HG02973 (cell line): ENCODE measurements around the gene HESX1.

Source experiments
- ATAC-seq: cut with Tn5 transposase; IDR thresholded peaks from one replicate; pipeline ENCODE4 v1.9.1; 2021; ENCODE audit warnings: moderate library complexity; ENCODE audit not compliant: unreplicated experiment

The HESX1 gene

DNA sequence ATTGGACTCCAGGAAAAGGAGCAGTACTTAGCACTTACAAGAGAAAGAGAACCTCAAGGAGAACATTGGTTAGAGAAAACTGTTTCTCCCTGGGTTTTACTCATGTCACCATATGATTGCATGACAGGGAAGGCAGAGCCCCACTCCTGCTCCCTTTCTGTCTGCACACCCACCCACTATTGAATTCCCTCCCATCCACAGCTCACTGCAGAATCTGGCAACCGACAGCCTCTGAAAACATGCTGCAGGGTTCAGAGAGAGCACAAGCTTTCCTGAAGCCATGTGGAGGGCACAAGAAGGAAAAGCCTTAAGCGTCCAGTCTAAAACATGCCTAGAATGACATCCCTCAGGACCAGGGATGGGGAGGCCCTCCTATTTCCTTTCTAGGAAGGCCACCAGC, 31.6 kb downstream of the HESX1 start:
- no peak for ATAC-seq

GRCh38 chr3:57166660-57167059, 33.1 kb downstream of the HESX1 start:
- ATAC-seq = no peak

GRCh38 chr3:57165641-57166040, 34.1 kb downstream of the HESX1 start:
- no peak for ATAC-seq

- no peak for ATAC-seq
These were observed 34.9 kb downstream of the HESX1 start, which contains the start of gene IL17RD for GRCh38 chr3:57164657-57165573. Gene IL17RD (minus strand): TSS chr3:57165353. CDS start chr3:57165286, 67 bp downstream.

GRCh38 chr3:57164217-57164656, 35.5 kb downstream of the HESX1 start:
- ATAC-seq = no peak

DNA sequence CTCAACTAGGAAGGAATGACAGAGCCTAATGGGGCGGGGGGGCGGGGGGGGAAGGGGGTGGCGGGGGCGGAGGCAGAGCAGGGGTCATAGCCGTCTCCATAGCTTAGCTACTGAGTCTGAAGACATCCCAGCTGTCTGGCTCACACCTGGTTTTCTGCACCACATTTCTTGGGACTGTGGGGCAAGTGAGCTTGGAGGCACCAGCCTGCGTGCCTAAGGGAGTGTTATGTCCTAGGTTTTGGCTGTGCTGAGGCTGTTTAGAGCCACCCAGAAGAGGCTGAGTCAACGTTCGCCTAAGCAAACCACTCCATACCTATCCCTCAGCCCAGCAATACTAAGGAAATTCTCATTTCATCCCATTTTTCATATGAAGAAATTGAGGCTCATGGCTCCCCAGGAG, 36.0 kb downstream of the HESX1 start:
- no peak for ATAC-seq

DNA sequence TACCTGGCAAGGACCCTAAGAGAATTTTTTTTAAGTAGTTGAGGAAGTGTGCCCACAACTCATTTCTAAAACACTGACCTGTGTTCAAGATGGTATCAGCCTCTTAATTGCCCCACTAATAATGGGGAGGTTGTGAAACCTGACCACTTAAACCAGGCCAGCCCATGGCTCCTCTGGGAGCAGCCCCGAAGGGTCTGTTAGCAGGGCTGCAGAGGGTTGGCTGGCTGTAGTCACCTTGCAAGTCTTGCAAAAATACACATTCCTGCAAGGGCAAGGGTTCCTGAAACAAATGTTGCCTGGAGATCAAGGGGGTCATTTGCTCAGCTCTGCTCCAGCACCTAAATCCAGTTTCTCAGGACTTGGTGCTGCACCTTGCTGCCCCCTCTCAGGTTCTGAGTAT, 37.9 kb downstream of the HESX1 start:
- no peak for ATAC-seq

- no peak for ATAC-seq
These were observed 38.8 kb downstream of the HESX1 start for GRCh38 chr3:57160765-57161538.

- no peak for ATAC-seq
These were observed 39.6 kb downstream of the HESX1 start for GRCh38 chr3:57160076-57160764.

GRCh38 chr3:57158813-57159738, 40.7 kb downstream of the HESX1 start:
- no peak for ATAC-seq

GRCh38 chr3:57158325-57158724, 41.5 kb downstream of the HESX1 start:
- ATAC-seq = no peak

DNA sequence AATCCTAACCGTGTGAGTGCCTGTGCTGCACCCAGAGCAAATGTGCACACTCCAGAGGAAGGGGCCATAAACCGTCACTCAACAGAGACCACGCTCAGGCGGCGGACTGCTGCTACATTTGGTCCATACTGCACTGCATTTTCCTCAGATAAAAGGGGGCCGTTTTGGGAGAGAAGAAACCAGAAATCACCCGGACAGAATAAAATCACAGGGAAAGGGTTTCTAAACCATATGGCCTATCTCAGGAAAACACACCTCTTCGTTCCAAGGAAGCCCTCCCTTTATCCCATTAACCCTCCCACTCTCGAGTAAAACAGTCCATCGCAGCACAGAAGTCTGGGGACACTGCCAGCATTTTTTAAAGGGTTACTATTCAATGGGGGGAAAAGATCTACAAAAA, 42.2 kb downstream of the HESX1 start:
- ATAC-seq = no peak

DNA sequence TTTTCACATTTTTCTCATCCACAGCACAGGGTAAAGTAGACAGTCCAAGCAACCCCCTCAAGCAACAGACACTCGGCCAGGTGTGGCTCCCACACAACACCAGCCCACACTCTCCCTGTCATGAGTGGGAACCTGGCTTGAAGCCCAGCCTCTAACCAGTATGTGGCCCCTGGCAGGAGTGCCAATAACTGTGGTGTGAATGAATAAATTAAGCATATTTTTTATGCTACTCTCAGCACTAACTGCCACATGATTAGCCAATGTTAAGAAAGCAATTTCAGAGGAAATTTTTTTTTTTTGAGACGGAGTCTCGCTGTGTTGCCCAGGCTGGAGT, 44.5 kb downstream of the HESX1 start:
- no peak for ATAC-seq

GRCh38 chr3:57154470-57155309, 45.1 kb downstream of the HESX1 start:
- no peak for ATAC-seq

GRCh38 chr3:57152151-57153143, 47.3 kb downstream of the HESX1 start:
- no peak for ATAC-seq

DNA sequence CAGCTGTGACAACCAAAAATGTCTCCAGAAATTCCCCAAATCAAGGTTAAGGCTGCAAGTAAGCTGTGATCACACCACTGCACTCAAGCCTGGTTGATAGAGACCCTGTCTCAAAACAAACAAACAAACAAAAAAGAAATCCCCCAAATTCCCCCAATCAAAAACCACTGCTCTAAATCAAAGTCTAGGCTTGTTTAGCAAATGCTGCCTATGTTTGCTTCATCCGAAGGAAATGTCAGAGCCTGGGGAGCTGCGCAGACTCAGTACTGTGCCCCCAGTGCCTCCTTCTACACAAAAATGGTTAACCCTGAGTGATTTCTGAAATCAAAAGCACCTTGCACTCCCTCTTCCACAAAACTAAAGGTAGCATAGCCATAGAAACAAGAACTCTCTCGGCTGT, 48.0 kb downstream of the HESX1 start:
- no peak for ATAC-seq

- no peak for ATAC-seq
These were observed 48.7 kb downstream of the HESX1 start for GRCh38 chr3:57151021-57151449.

DNA sequence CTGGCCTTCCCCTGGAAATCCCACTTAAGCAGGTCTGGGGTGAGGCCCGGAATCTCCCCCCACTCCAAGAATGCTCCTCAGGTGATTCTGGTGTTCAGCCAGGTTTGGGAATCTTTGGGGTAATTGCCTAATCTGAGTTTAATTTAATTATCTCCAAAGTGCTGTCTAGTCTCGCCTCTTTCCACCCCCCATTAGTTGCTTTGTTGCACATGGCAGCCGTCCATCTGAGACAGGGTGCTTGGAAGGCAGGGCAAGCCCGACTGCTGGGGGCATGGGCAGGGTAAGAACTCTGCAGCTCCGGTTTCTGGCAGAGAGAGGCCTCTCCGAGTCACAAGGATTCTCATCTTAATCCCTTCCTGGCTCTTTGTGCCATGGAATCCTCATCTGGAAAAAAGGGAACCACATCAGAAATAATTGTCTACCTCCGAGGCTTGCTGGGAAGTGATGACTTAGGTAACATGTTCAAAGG, 49.6 kb downstream of the HESX1 start:
- ATAC-seq = no peak
